Hepatocyte (in vitro differentiated cells): ENCODE data around the gene RGS8. TPM values are rescaled to one million over a fixed set of nuclear protein-coding genes. Genes with fewer than 3 reads are reported as not detected.

Source experiments
- DNase-seq: peaks from one replicate; pipeline ENCODE4 v3.0.0-alpha.2; 2016; ENCODE audit warnings: low spot score
- H2AFZ ChIP-seq: fragments of 200-600 bp; sonication (generic); 2 replicates; pipeline ENCODE4 v1.6.0; 2016; ENCODE audit warnings: antibody characterized with exemption, mild to moderate bottlenecking
- H3K27ac ChIP-seq: fragments of 200-600 bp; sonication (generic); 2 replicates; pipeline ENCODE4 v1.5.1; 2016; ENCODE audit warnings: mild to moderate bottlenecking
- H3K27me3 ChIP-seq: fragments of 200-600 bp; sonication (generic); 2 replicates; pipeline ENCODE4 v1.6.1; 2016
- H3K36me3 ChIP-seq: fragments of 200-600 bp; sonication (generic); replicated peaks from 2 replicates; pipeline ENCODE4 v1.5.1; 2016; ENCODE audit warnings: low read depth; ENCODE audit not compliant: insufficient read depth
- H3K4me1 ChIP-seq: fragments of 200-600 bp; sonication (generic); 2 replicates; pipeline ENCODE4 v1.5.1; 2016; ENCODE audit warnings: mild to moderate bottlenecking, moderate library complexity; ENCODE audit not compliant: insufficient read depth
- H3K4me2 ChIP-seq: fragments of 200-600 bp; sonication (generic); 2 replicates; pipeline ENCODE4 v1.6.0; 2016
- H3K4me3 ChIP-seq: fragments of 200-600 bp; sonication (generic); 2 replicates; pipeline ENCODE4 v1.5.1; 2016; ENCODE audit warnings: mild to moderate bottlenecking
- H3K79me2 ChIP-seq: fragments of 200-600 bp; sonication (generic); 2 replicates; pipeline ENCODE4 v1.6.0; 2017; ENCODE audit warnings: mild to moderate bottlenecking
- H3K9me2 ChIP-seq: fragments of 200-600 bp; sonication (generic); replicated peaks from 2 replicates; pipeline ENCODE4 v1.6.0; 2017; ENCODE audit warnings: mild to moderate bottlenecking; ENCODE audit not compliant: insufficient read depth
- H3K9me3 ChIP-seq: fragments of 200-600 bp; sonication (generic); 2 replicates; pipeline ENCODE4 v1.5.1; 2016; ENCODE audit warnings: low read depth, mild to moderate bottlenecking
- H4K20me1 ChIP-seq: fragments of 200-600 bp; sonication (generic); 2 replicates; pipeline ENCODE4 v1.6.0; 2016; ENCODE audit warnings: mild to moderate bottlenecking; ENCODE audit not compliant: insufficient read depth, poor library complexity, severe bottlenecking
- CTCF ChIP-seq: fragments of 200-600 bp; sonication (generic); IDR thresholded peaks from 2 replicates; pipeline ENCODE4 v1.5.1; 2016; ENCODE audit warnings: antibody characterized with exemption, mild to moderate bottlenecking; ENCODE audit not compliant: poor library complexity
- EZH2 ChIP-seq: fragments of 200-600 bp; sonication (generic); IDR thresholded peaks from 2 replicates; pipeline ENCODE4 v1.6.1; 2016; ENCODE audit warnings: antibody characterized with exemption, mild to moderate bottlenecking, borderline replicate concordance
- EZH2phosphoT487 ChIP-seq: fragments of 200-600 bp; sonication (generic); IDR thresholded peaks from one replicate; pipeline ENCODE4 v1.6.1; 2018; ENCODE audit warnings: antibody characterized with exemption, mild to moderate bottlenecking, low read depth, moderate library complexity; ENCODE audit not compliant: unreplicated experiment, severe bottlenecking
- WGBS: methylation state at CpG from one replicate; pipeline ENCODE4 v1.1.6; 2016; ENCODE audit warnings: low lambda C conversion rate; ENCODE audit errors: missing lambda C conversion rate; 5-methylcytosine and 5-hydroxymethylcytosine counted together
- polyA plus RNA-seq: library from polyadenylated mRNA; unstranded; fragments of >200 nt; fragmentation: Nextera tagmentation; extraction: Ambion mirVana; gene quantifications from 2 replicates; pipeline ENCODE4 v1.2.1, GENCODE V29; 2016
- total RNA-seq: library from RNA; depleted of rRNA; stranded (reverse); fragments of >200 nt; gene quantifications from 2 replicates; pipeline ENCODE4 v1.2.3, GENCODE V29; 2014

Gene RGS8
- total and polyA plus RNA-seq, 2 experiments from 2014 or later = not detected

DNA sequence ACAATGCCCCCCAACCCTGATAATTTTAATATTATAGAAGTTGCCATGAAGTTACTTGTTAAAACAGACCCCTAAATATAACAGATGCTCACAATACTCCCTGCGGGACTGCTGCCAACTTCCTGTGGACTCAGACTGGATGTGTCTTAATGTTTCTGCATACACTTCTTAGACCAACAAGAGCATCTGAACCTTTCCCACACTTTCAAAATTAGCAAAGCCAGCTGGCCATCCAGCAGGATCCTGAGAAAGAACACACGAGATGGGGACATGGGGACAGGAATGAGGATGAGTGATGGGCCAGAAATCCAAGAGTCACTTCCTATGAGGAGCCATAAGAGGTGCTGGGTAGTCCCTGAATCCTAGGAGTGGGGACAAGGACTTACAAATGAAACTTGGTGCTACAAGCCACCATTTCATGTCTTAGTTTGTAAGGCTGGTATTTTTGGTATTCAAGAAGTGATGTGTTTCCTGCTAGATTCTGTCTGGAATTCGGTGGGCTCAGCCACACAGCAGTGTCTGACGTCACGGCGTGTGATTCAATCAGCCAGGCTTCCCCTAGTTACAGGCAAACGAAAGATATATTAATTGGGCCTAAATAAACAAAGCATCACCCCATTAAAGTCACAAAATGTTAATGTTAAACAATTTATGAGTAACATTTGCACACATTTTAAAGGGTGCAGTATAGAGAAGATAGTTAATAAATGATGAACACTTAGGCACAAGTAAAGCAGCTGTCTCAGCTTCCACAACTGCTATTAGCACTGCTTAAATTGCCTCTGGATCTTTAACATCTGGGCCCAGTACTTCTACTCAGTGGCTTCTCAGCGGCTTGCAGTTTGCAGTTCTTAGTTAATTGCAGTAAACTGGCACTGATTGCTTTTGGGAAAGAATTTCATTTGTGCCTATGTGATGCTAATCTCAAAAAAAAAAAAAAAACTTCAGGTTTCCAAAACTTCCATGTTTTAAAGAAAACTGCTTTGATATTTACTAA, 41.2 kb upstream of the RGS8 start:
- Histone ChIP-seq H3K4me3 (no peak overlapping the region), H3K4me2 (no peak overlapping the region), H3K36me3 (no peaks in the 10 kb centered on the region), H3K4me1 (no peaks in the 10 kb centered on the region), H3K27ac (no peak overlapping the region), H3K9me2 (no peaks in the 10 kb centered on the region), H2AFZ (no peak overlapping the region), H4K20me1 (no peaks in the 10 kb centered on the region), H3K9me3 (no peaks in the 10 kb centered on the region), H3K27me3 (no peaks in the 10 kb centered on the region), H3K79me2 (no peaks in the 10 kb centered on the region)
- TF ChIP-seq CTCF (no peak), EZH2phosphoT487 (no peak), EZH2 (no peak)
- DNase-seq = no peak
- 70% methylated on average over 8 of the region's 8 CpGs for WGBS

GRCh38 chr1:182724215-182724614, 39.8 kb upstream of the RGS8 start:
- Histone ChIP-seq H3K27me3 (no peaks in the 10 kb centered on the region), H3K4me2 (no peak overlapping the region), H3K9me2 (no peaks in the 10 kb centered on the region), H3K79me2 (no peaks in the 10 kb centered on the region), H3K36me3 (no peaks in the 10 kb centered on the region), H3K27ac (no peak overlapping the region), H3K9me3 (no peaks in the 10 kb centered on the region), H3K4me1 (no peaks in the 10 kb centered on the region), H3K4me3 (no peak overlapping the region), H4K20me1 (no peaks in the 10 kb centered on the region), H2AFZ (no peak overlapping the region)
- DNase-seq = no peak
- no peak for TF ChIP-seq EZH2phosphoT487
- TF ChIP-seq CTCF = no peak
- TF ChIP-seq EZH2 = no peak
- WGBS = 73% methylated on average over 2 of the region's 2 CpGs

GRCh38 chr1:182723200-182723599, 38.8 kb upstream of the RGS8 start:
- H3K27me3 ChIP-seq = no peaks in the 10 kb centered on the region
- WGBS = 83% methylated on average over 2 of the region's 2 CpGs
- H2AFZ ChIP-seq = no peak overlapping the region
- DNase-seq = no peak
- no peaks in the 10 kb centered on the region for H3K36me3 ChIP-seq
- TF ChIP-seq CTCF = no peak
- TF ChIP-seq EZH2 = no peak
- TF ChIP-seq EZH2phosphoT487 = no peak
- H3K4me2 ChIP-seq = no peak overlapping the region
- H3K4me3 ChIP-seq = no peak overlapping the region
- H3K9me2 ChIP-seq = no peaks in the 10 kb centered on the region
- no peak overlapping the region for H3K27ac ChIP-seq
- H3K9me3 ChIP-seq = no peaks in the 10 kb centered on the region
- no peaks in the 10 kb centered on the region for H3K4me1 ChIP-seq
- no peaks in the 10 kb centered on the region for H3K79me2 ChIP-seq
- no peaks in the 10 kb centered on the region for H4K20me1 ChIP-seq
